ENCODE measurements around the gene PGLYRP4.
"Not testable (repeated sequence)": the region's sequence is repeated elsewhere in the genome, so short reads cannot be mapped to it uniquely, and the experiment has no call there.

PGLYRP4 gene

DNA sequence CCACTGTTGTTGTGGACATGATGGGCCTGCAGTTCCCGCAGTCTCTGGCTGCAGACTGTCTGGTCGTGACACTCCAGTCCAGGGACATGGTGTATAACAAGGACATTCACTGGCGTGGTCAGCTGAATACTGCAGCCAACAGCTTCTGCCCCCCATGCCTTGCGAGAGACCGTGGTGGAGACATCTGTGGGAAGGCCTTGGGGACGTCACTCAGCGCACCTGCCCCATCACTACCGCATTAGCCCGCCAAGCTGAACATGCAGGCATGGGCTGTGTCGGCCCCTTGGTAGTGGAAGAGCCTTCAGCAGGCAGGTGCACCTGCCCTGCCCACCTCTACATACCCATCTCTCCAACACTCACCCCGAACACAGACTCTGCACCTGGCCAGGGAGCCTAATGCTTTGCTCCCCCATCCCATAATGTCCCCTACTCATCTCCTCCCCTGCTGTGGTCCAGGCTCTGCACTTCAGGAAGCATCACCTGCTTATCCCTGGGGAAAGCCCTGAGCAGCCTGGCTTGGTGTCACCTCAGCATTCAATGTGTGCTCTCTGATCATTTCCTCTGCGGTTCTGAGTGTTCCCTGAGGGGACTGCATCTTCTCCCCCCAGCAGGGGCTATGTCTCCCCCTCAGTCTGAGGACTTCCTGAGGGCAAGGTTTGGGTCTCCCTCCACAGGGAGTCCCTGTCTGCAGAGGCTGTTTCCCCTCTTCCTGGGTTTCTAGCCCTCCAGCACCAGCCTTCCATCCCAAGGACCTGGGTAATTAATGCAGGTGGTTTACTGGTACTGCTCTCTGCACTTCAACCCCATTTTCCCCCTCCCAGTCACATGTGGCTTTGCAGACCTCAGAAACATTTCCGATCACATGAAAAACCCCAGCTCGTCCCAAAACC, 3.2 kb downstream of the PGLYRP4 start:
- TF ChIP-seq ZNF274 (IDR thresholded peaks at IDR 0.05; ENCODE audit: low read depth, low read length), result no peak
- H3K4me3 ChIP-seq (ENCODE audit: low read length), result no peak overlapping the region

- H3K4me3 ChIP-seq (ENCODE audit: low read length), result no peak overlapping the region
- no peak for TF ChIP-seq ZNF274 (IDR thresholded peaks at IDR 0.05; ENCODE audit: low read depth, low read length)
Observed at GRCh38 chr1:153344718-153345025, 4.0 kb downstream of the PGLYRP4 start.

- TF ChIP-seq ZNF274 (IDR thresholded peaks at IDR 0.05; ENCODE audit: low read depth, low read length), result no peak
- H3K4me3 ChIP-seq (ENCODE audit: low read length), result no peak overlapping the region; the same call in 1 of the 2 replicates
Observed at GRCh38 chr1:153343811-153344717, 4.6 kb downstream of the PGLYRP4 start.

DNA sequence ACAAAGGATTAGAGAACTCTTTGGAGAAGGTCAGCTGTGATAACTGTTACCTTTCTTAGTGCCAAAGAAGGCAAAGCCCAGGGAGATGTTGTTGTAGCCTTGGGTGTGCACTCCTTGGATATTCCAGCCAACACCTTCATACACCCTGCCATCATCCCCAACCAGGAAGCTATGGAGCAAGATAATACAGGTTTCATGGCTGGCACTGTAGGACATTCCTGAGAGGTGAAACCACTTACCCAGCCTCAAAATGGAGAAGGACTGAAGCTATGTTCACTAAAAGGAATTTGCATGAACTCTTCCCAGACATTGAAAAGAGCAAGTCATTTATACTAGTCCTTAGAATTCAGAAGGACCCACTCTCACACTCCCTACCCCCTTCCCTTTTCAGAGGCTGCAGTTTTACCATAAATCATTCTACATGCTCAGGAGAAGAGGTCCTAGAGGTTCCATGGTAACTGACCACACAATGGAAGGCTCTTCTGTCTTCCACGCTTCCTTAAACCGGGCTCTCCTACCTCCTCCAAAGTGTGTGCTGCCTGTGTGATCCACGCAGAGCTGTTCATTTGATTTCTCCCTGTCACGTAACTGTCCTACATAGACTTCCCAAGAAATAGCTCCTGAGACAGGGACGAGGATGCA, 5.5 kb downstream of the PGLYRP4 start:
- TF ChIP-seq ZNF274 (IDR thresholded peaks at IDR 0.05; ENCODE audit: low read depth, low read length), result no peak
- peak overlapping the region; percentile 45 for H3K4me3 ChIP-seq (ENCODE audit: low read length)

- H3K4me3 ChIP-seq (ENCODE audit: low read length), result no peak overlapping the region; the same call in 1 of the 2 replicates
- TF ChIP-seq ZNF274 (IDR thresholded peaks at IDR 0.05; ENCODE audit: low read depth, low read length), result no peak
Observed at GRCh38 chr1:153342178-153342577, 6.5 kb downstream of the PGLYRP4 start.

DNA sequence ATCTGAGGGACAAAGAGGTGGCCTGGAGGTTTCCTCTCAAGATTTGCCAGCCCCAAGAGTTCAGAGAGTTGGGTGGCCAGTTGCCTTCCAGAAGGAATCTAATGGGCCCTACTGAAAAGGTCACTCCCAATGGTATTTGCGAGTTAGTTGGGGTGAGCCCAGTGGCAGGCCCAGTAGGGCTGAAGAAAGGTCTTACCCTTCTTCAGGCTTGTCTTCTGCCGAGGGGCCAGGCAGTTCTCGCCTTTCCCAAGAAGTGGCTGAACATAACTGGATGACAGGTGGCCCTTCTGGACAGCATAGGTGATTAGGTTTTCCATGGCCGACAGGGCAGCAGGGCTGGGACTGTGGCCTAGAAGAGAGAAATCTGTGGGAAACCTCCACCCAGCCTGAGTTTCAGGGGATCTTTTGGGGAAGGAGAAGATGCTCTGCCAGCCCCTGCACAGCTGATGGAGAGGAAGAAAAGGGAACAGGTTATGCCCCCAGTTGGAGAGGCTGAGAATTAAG, 7.2 kb downstream of the PGLYRP4 start:
- no peak overlapping the region for H3K4me3 ChIP-seq (ENCODE audit: low read length)
- TF ChIP-seq ZNF274 (IDR thresholded peaks at IDR 0.05; ENCODE audit: low read depth, low read length), result no peak

DNA sequence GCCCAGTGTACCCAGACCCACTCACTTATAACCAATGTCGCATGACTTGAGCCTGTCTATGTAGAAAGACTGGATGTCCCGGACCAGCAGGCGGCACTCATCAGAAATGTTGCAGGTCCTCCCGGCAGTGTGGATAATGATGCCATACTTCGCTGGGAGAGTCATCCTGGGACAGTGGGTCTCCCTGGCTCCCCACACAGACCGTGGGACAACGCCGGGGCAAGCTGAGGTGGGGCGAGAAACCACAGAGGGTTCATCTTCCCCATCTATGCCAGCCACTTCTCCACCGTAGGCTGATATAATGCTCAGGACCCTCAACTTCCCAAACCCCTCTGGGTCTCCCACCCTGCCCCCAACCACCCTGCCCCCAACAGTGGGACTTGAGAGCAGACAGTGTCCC, 8.3 kb downstream of the PGLYRP4 start:
- no peak overlapping the region for H3K4me3 ChIP-seq (ENCODE audit: low read length)
- TF ChIP-seq ZNF274 (IDR thresholded peaks at IDR 0.05; ENCODE audit: low read depth, low read length), result no peak

DNA sequence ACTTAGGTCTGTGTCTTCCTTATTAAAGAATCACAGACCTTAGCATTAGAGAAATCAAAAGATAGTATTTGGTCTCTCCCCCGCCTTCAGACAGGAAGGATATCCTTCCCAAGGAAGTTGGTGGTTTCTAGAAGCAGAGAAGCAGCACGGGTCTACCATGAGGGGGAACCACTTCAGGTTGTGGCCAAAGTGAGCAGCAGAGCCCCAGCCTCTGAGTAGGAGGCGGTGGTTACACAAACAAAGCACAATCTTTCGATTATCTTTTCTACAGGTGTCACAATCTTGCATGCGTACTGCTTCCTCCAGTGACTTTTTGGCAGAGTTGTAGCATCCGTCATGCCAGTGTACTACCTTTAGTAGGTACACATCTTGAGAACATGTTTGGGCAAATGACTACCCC, 8.8 kb downstream of the PGLYRP4 start:
- no peak overlapping the region for H3K4me3 ChIP-seq (ENCODE audit: low read length)
- TF ChIP-seq ZNF274 (IDR thresholded peaks at IDR 0.05; ENCODE audit: low read depth, low read length), result no peak

DNA sequence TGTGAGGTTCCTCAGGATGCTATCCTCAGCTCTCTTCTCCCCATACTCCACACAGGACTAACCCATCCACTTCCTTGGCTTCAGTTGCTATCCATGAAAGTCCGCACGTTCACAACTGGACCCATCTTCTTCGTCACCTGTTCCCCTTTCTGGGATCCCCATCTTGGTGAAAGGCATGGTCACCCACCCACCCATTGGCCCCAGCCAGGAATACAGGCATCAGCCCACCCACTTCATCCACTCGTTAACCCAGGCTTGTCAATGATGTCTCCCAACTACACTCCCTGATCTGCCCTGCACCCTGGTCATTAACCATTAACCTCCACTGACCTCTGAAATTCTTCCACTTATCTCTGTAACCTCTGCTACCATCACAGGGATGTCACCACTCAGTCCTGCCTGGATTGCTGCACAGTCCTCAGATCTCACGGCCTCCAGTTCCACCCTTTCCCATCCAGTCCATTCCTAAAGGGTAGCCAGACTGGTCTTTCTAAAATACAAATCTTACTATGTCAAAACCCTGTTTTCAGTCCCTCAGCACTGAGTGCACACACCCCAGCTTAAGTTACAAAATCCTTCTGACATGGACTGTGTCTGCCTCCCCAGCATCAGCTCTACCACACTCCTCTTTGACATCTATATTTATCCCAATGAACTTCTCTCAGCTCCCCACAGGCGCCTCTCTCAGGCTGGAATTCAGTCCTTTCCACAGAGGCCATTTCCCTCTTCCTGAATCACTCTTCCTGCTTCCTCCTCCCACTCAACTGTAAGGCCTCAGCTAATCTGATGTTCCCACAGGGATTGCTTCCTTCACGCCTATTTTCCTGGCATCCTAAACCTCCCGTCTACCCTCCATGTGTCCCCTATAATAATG, 10.4 kb downstream of the PGLYRP4 start:
- no peak for TF ChIP-seq ZNF274 (IDR thresholded peaks at IDR 0.05; ENCODE audit: low read depth, low read length)
- H3K4me3 ChIP-seq (ENCODE audit: low read length), result no peak overlapping the region

DNA sequence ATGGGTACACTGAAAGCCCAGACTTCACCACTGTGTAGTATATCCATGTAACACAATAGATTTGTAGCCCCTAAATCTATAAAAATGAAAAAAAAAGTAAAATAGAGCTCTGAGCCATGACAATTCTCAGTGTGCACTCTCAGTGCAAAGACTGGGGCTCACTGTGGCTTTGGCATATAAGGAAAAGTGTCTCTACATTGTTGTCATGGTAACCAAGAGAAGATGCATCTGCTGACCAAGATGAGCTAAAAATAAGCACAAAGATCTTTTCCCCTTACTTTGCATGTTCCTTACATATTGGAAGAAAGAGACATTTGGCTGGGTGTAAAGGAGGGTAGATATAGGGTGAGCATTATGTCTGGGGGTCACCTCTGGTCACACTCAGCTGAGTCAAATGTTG, 12.0 kb downstream of the PGLYRP4 start:
- no peak for TF ChIP-seq ZNF274 (IDR thresholded peaks at IDR 0.05; ENCODE audit: low read depth, low read length)
- H3K4me3 ChIP-seq (ENCODE audit: low read length), result no peak overlapping the region

- no peak for TF ChIP-seq ZNF274 (IDR thresholded peaks at IDR 0.05; ENCODE audit: low read depth, low read length)
- H3K4me3 ChIP-seq (ENCODE audit: low read length), result no peak overlapping the region
Observed at GRCh38 chr1:153333902-153334301, 14.7 kb downstream of the PGLYRP4 start.

- TF ChIP-seq ZNF274 (IDR thresholded peaks at IDR 0.05; ENCODE audit: low read depth, low read length), result no peak
- H3K4me3 ChIP-seq (ENCODE audit: low read length), result no peak overlapping the region
Observed at GRCh38 chr1:153324912-153325311, 23.7 kb downstream of the PGLYRP4 start.

DNA sequence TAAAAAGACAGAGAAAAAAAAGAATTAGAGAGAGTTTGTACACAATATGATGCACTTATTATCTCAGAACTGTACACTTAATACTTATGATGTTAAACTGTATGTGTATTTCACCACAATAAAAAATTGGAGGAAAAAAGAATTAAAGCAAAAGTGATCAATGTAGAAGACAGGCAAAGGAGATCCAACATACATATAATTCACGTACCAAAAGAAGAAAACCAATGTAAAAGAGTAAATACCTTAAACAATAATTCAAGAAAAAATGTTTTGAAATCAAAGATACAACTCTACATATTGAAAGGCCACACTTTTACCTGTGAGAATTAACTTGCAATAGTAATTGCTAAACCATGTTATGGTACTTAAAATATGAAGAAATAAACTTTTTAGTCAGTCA, 26.1 kb downstream of the PGLYRP4 start:
- no peak for TF ChIP-seq ZNF274 (IDR thresholded peaks at IDR 0.05; ENCODE audit: low read depth, low read length)
- no peak overlapping the region for H3K4me3 ChIP-seq (ENCODE audit: low read length)

DNA sequence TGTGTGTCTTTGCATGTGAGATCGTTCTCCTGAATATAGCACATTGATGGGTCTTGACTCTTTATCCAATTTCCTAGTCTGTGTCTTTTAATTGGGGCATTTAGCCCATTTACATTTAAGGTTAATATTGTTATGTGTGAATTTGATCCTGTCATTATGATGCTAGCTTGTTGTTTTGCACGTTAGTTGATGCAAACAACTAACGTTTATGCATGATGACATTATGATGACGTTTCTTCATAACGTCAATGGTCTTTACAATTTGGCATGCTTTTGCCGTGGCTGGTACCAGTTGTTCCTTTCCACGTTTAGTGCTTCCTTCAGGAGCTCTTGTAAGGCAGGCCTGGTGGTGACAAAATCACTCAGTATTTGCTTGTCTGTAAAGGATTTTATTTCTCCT, 30.5 kb downstream of the PGLYRP4 start:
- not testable (repeated sequence) for H3K4me3 ChIP-seq (ENCODE audit: low read length)

DNA sequence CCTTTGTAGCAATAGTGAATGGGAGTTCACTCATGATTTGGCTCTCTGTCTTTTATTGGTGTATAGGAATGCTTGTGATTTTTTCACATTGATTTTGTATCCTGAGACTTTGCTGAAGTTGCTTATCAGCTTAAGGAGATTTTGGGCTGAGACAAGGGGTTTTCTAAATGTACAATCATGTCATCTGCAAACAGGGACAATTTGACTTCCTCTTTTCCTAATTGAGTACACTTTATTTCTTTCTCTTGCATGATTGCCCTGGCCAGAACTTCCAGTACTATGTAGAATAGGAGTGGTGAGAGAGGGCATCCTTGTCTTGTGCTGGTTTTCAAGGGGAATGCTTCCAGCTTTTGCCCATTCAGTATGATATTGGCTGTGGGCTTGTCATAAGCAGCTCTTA, 32.6 kb downstream of the PGLYRP4 start:
- H3K4me3 ChIP-seq (ENCODE audit: low read length), result not testable (repeated sequence)

- not testable (repeated sequence) for H3K4me3 ChIP-seq (ENCODE audit: low read length)
Observed at GRCh38 chr1:153314388-153314787, 34.3 kb downstream of the PGLYRP4 start.

All from GM08714 (cell line).